Measurements from ENCODE around the gene FAAP20.

The FAAP20 gene

GRCh38 chr1:2176615-2177014 lies 18.0 kb downstream of the FAAP20 start:
- 92% methylated on average over 5 of the region's 10 CpGs for WGBS (ENCODE audit: insufficient coverage)
- DNase-seq: no peak
- H3K27ac ChIP-seq (ENCODE audit: insufficient read depth in 1 of 2, low read depth in 1 of 2, low read length in 2 of 2, poor library complexity in 1 of 2, severe bottlenecking in 2 of 2): no peak overlapping the region
- no peaks in the 10 kb centered on the region for H3K9me3 ChIP-seq (ENCODE audit: control extremely low read depth in 1 of 5, control insufficient read depth in 4 of 5, insufficient read depth in 2 of 5, low read depth in 1 of 5, low read length in 4 of 5)
- no peak overlapping the region for H3K4me3 ChIP-seq (ENCODE audit: control insufficient read depth in 1 of 7, extremely low read depth in 1 of 7, insufficient read depth in 4 of 7, low read depth in 2 of 7, low read length in 6 of 7)
- ChIA-PET POLR2A (interaction anchor here (0.9 kb wide), 1 partner anchor 18 kb away, joined by 3 read pairs; the partner anchor contains the start of gene FAAP20), CTCF (interaction anchor here (0.7 kb wide), 1 partner anchor 82 kb away, joined by 3 read pairs; no protein-coding TSS in a partner anchor)
- peaks cover 0 to 5% (median 4%) of the 10 kb centered on the region in 4 experiments for H3K4me1 ChIP-seq (ENCODE audit: control extremely low read depth in 1 of 4, control insufficient read depth in 4 of 4, insufficient read depth in 4 of 4, low read length in 3 of 4)
- H3K36me3 ChIP-seq (ENCODE audit: control insufficient read depth in 4 of 4, insufficient read depth in 4 of 4, low read length in 3 of 4): peaks cover 0 to 25% (median 10%) of the 10 kb centered on the region in 4 experiments
- H3K27me3 ChIP-seq (replicated peaks in 2 of 5; ENCODE audit: control insufficient read depth in 4 of 5, insufficient read depth in 5 of 5, low read length in 4 of 5): no peaks in the 10 kb centered on the region

- Histone ChIP-seq H3K4me3 (ENCODE audit: control insufficient read depth in 1 of 7, extremely low read depth in 1 of 7, insufficient read depth in 4 of 7, low read depth in 2 of 7, low read length in 6 of 7) (no peak overlapping the region), H3K4me1 (ENCODE audit: control extremely low read depth in 1 of 4, control insufficient read depth in 4 of 4, insufficient read depth in 4 of 4, low read length in 3 of 4) (peaks cover 0 to 5% (median 4%) of the 10 kb centered on the region in 4 experiments), H3K9me3 (ENCODE audit: control extremely low read depth in 1 of 5, control insufficient read depth in 4 of 5, insufficient read depth in 2 of 5, low read depth in 1 of 5, low read length in 4 of 5) (no peaks in the 10 kb centered on the region), H3K36me3 (ENCODE audit: control insufficient read depth in 4 of 4, insufficient read depth in 4 of 4, low read length in 3 of 4) (peaks cover 0 to 26% (median 10%) of the 10 kb centered on the region in 4 experiments), H3K27ac (ENCODE audit: insufficient read depth in 1 of 2, low read depth in 1 of 2, low read length in 2 of 2, poor library complexity in 1 of 2, severe bottlenecking in 2 of 2) (no peak overlapping the region), H3K27me3 (replicated peaks in 2 of 5; ENCODE audit: control insufficient read depth in 4 of 5, insufficient read depth in 5 of 5, low read length in 4 of 5) (no peaks in the 10 kb centered on the region)
- no peak for DNase-seq
- whole genome bisulfite sequencing (ENCODE audit: insufficient coverage): 99% methylated on average over 39 of the region's 42 CpGs
- POLR2A ChIA-PET: interaction anchor here (0.9 kb wide), 1 partner anchor 19 kb away, joined by 3 read pairs; the partner anchor contains the start of gene FAAP20
- CTCF ChIA-PET: interaction anchor here (1.9 to 2.2 kb wide), 3 partner anchors 9 to 20 kb away, joined by 7 to 10 read pairs (median 8); partner anchors contain the start of gene FAAP20
Observed at GRCh38 chr1:2175681-2176454, 18.7 kb downstream of the FAAP20 start.

GRCh38 chr1:2175055-2175414 lies 19.5 kb downstream of the FAAP20 start:
- 58% methylated on average over 4 of the region's 9 CpGs for WGBS (ENCODE audit: insufficient coverage)
- Histone ChIP-seq H3K36me3 (ENCODE audit: control insufficient read depth in 4 of 4, insufficient read depth in 4 of 4, low read length in 3 of 4) (peaks cover 0 to 19% (median 9%) of the 10 kb centered on the region in 4 experiments), H3K4me3 (ENCODE audit: control insufficient read depth in 1 of 7, extremely low read depth in 1 of 7, insufficient read depth in 4 of 7, low read depth in 2 of 7, low read length in 6 of 7) (peak overlapping the region in 1 of 7 experiments; percentile 48), H3K27me3 (replicated peaks in 2 of 5; ENCODE audit: control insufficient read depth in 4 of 5, insufficient read depth in 5 of 5, low read length in 4 of 5) (no peaks in the 10 kb centered on the region), H3K27ac (ENCODE audit: insufficient read depth in 1 of 2, low read depth in 1 of 2, low read length in 2 of 2, poor library complexity in 1 of 2, severe bottlenecking in 2 of 2) (no peak overlapping the region), H3K9me3 (ENCODE audit: control extremely low read depth in 1 of 5, control insufficient read depth in 4 of 5, insufficient read depth in 2 of 5, low read depth in 1 of 5, low read length in 4 of 5) (no peaks in the 10 kb centered on the region), H3K4me1 (ENCODE audit: control extremely low read depth in 1 of 4, control insufficient read depth in 4 of 4, insufficient read depth in 4 of 4, low read length in 3 of 4) (peaks cover 0 to 5% (median 4%) of the 10 kb centered on the region in 4 experiments)
- ChIA-PET POLR2A (no interaction called here), CTCF (interaction anchor here (1.0 to 2.2 kb wide), 11 partner anchors 8 to 206 kb away, joined by 3 to 10 read pairs (median 5); partner anchors contain the start of gene FAAP20)
- DNase-seq: no peak

GRCh38 chr1:2174348-2175054 lies 20.1 kb downstream of the FAAP20 start:
- H3K9me3 ChIP-seq (ENCODE audit: control extremely low read depth in 1 of 5, control insufficient read depth in 4 of 5, insufficient read depth in 2 of 5, low read depth in 1 of 5, low read length in 4 of 5): no peaks in the 10 kb centered on the region
- peak; percentile 22 to 44 (median 39) for DNase-seq
- H3K27me3 ChIP-seq (replicated peaks in 2 of 5; ENCODE audit: control insufficient read depth in 4 of 5, insufficient read depth in 5 of 5, low read length in 4 of 5): no peaks in the 10 kb centered on the region
- H3K4me3 ChIP-seq (ENCODE audit: control insufficient read depth in 1 of 7, extremely low read depth in 1 of 7, insufficient read depth in 4 of 7, low read depth in 2 of 7, low read length in 6 of 7): peak overlapping the region in 2 of 7 experiments; percentile 38 to 48
- ChIA-PET CTCF (interaction anchor here (1.0 to 2.2 kb wide), 15 partner anchors 9 to 206 kb away, joined by 3 to 10 read pairs (median 4); partner anchors contain the start of gene FAAP20), POLR2A (interaction anchor here (1.4 kb wide), 1 partner anchor 10 kb away, joined by 3 read pairs; no protein-coding TSS in a partner anchor)
- peaks cover 0 to 5% (median 4%) of the 10 kb centered on the region in 4 experiments for H3K4me1 ChIP-seq (ENCODE audit: control extremely low read depth in 1 of 4, control insufficient read depth in 4 of 4, insufficient read depth in 4 of 4, low read length in 3 of 4)
- peaks cover 0 to 18% (median 9%) of the 10 kb centered on the region in 4 experiments for H3K36me3 ChIP-seq (ENCODE audit: control insufficient read depth in 4 of 4, insufficient read depth in 4 of 4, low read length in 3 of 4)
- H3K27ac ChIP-seq (ENCODE audit: insufficient read depth in 1 of 2, low read depth in 1 of 2, low read length in 2 of 2, poor library complexity in 1 of 2, severe bottlenecking in 2 of 2): no peak overlapping the region
- 39% methylated on average over 20 of the region's 31 CpGs for WGBS (ENCODE audit: insufficient coverage)

GRCh38 chr1:2173546-2174347 lies 20.8 kb downstream of the FAAP20 start:
- Histone ChIP-seq H3K27ac (ENCODE audit: insufficient read depth in 1 of 2, low read depth in 1 of 2, low read length in 2 of 2, poor library complexity in 1 of 2, severe bottlenecking in 2 of 2) (no peak overlapping the region), H3K4me3 (ENCODE audit: control insufficient read depth in 1 of 7, extremely low read depth in 1 of 7, insufficient read depth in 4 of 7, low read depth in 2 of 7, low read length in 6 of 7) (no peak overlapping the region), H3K36me3 (ENCODE audit: control insufficient read depth in 4 of 4, insufficient read depth in 4 of 4, low read length in 3 of 4) (peaks cover 0 to 15% (median 7%) of the 10 kb centered on the region in 4 experiments), H3K9me3 (ENCODE audit: control extremely low read depth in 1 of 5, control insufficient read depth in 4 of 5, insufficient read depth in 2 of 5, low read depth in 1 of 5, low read length in 4 of 5) (no peaks in the 10 kb centered on the region), H3K27me3 (replicated peaks in 2 of 5; ENCODE audit: control insufficient read depth in 4 of 5, insufficient read depth in 5 of 5, low read length in 4 of 5) (no peaks in the 10 kb centered on the region), H3K4me1 (ENCODE audit: control extremely low read depth in 1 of 4, control insufficient read depth in 4 of 4, insufficient read depth in 4 of 4, low read length in 3 of 4) (peaks cover 0 to 5% (median 4%) of the 10 kb centered on the region in 4 experiments)
- 94% methylated on average over 35 of the region's 37 CpGs for WGBS (ENCODE audit: insufficient coverage)
- ChIA-PET POLR2A (interaction anchor here (1.4 kb wide), 1 partner anchor 10 kb away, joined by 3 read pairs; no protein-coding TSS in a partner anchor), CTCF (interaction anchor here (0.6 to 2.2 kb wide), 16 partner anchors 8 to 207 kb away, joined by 3 to 10 read pairs (median 4); partner anchors contain the start of gene FAAP20)
- no peak for DNase-seq

- WGBS (ENCODE audit: insufficient coverage): 96% methylated on average over 33 of the region's 33 CpGs
- Histone ChIP-seq H3K27me3 (replicated peaks in 2 of 5; ENCODE audit: control insufficient read depth in 4 of 5, insufficient read depth in 5 of 5, low read length in 4 of 5) (no peaks in the 10 kb centered on the region), H3K4me3 (ENCODE audit: control insufficient read depth in 1 of 7, extremely low read depth in 1 of 7, insufficient read depth in 4 of 7, low read depth in 2 of 7, low read length in 6 of 7) (no peak overlapping the region), H3K9me3 (ENCODE audit: control extremely low read depth in 1 of 5, control insufficient read depth in 4 of 5, insufficient read depth in 2 of 5, low read depth in 1 of 5, low read length in 4 of 5) (no peaks in the 10 kb centered on the region), H3K27ac (ENCODE audit: insufficient read depth in 1 of 2, low read depth in 1 of 2, low read length in 2 of 2, poor library complexity in 1 of 2, severe bottlenecking in 2 of 2) (no peak overlapping the region), H3K4me1 (ENCODE audit: control extremely low read depth in 1 of 4, control insufficient read depth in 4 of 4, insufficient read depth in 4 of 4, low read length in 3 of 4) (peaks cover 0 to 5% (median 4%) of the 10 kb centered on the region in 4 experiments), H3K36me3 (ENCODE audit: control insufficient read depth in 4 of 4, insufficient read depth in 4 of 4, low read length in 3 of 4) (peaks cover 0 to 16% (median 4%) of the 10 kb centered on the region in 4 experiments)
- ChIA-PET POLR2A (no interaction called here), CTCF (interaction anchor here (0.6 to 1.5 kb wide), 2 partner anchors 10 to 16 kb away, joined by 3 read pairs; no protein-coding TSS in a partner anchor)
- DNase-seq: no peak
Observed at GRCh38 chr1:2172551-2173146, 21.9 kb downstream of the FAAP20 start.
